GM18907 (cell line): ENCODE results near the gene OR5F1.

Experiments
- ATAC-seq: cut with Tn5 transposase; IDR thresholded peaks from one replicate; pipeline ENCODE4 v1.9.1; 2021; ENCODE audit warnings: mild to moderate bottlenecking, moderate library complexity; ENCODE audit not compliant: unreplicated experiment

The OR5F1 gene

GRCh38 chr11:55994525-55994924 lies at the start of gene OR5F1:
Gene OR5F1 (minus strand): TSS chr11:55994625. CDS start chr11:55994625, 0 bp downstream.
- no peak for ATAC-seq

GRCh38 chr11:56027354-56027753 lies 32.9 kb upstream of the OR5F1 start, which contains the start of gene OR5AS1:
Gene OR5AS1 (plus strand): TSS chr11:56027654. CDS start chr11:56030419, 2,765 bp downstream.
- no peak for ATAC-seq

- no peak for ATAC-seq
Observed at GRCh38 chr11:56013805-56014204, 19.4 kb upstream of the OR5F1 start.

- no peak for ATAC-seq
Observed at GRCh38 chr11:56010716-56011115, 16.3 kb upstream of the OR5F1 start.

- no peak for ATAC-seq
Observed at GRCh38 chr11:55970935-55971334, 23.5 kb downstream of the OR5F1 start.

- ATAC-seq: no peak
Observed at GRCh38 chr11:55969845-55970244, 24.6 kb downstream of the OR5F1 start, which contains the start of gene OR10AG1. Gene OR10AG1 (minus strand): TSS chr11:55969945. CDS start chr11:55969907, 38 bp downstream.

- no peak for ATAC-seq
Observed at GRCh38 chr11:55967914-55968313, 26.5 kb downstream of the OR5F1 start.

GRCh38 chr11:55966391-55966790 lies 28.0 kb downstream of the OR5F1 start:
- ATAC-seq: no peak

- ATAC-seq: no peak
Observed at GRCh38 chr11:55956521-55956920, 37.9 kb downstream of the OR5F1 start.

- ATAC-seq: no peak
Observed at GRCh38 chr11:55949330-55949729, 45.1 kb downstream of the OR5F1 start.
